DMS79 treated with DMSO at 0.1 percent for 48 hours (cell line): Measurements from ENCODE around the gene UQCRHL.

Experiments
- DNase-seq: peaks from one replicate; lab custom pipeline; 2025; lab: John Stamatoyannopoulos, UW

Gene UQCRHL

DNA sequence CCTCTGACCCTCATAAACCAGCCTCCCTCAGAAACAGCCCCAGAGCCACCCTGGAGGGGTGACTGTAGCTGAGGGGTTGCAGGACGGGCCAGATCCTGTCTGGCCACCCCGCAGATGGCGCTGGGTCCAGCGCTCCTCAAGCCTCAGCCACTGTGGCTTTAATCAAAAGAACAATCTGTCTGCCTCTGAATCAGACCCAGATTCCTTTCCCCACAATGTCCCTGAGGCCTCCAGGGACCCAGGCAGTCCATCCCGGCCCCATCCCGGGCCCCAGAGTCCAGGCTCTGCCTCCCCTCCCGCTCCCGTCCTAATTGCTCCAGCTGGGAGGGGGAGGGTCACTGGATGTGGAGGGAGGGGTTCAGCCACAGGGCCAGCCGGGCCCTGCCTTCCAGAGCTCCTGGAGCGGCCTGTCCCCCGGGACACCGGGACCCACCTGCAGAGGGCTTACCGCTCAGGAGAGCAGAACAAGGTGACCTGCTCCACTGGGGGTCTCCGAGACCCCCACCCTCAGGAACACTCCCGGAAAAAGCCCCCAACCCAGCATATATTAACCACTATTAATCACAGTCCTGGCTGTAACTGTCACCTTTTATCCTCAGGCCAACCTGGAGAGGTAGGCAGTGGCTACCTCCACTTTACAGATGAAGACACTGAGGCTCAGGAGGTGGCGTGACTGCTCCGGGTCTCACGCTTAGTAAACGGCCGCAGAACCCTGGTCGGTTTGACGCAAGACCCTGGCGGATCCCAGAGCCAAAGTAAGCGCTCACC, 49.7 kb downstream of the UQCRHL start:
- no peak for DNase-seq
